T-helper 17 cell (primary cell): ENCODE measurements around the gene PINLYP. TPM values are rescaled to one million over a fixed set of nuclear protein-coding genes. Genes with fewer than 3 reads are reported as not detected.
"Not testable (repeated sequence)": the region's sequence is repeated elsewhere in the genome, so short reads cannot be mapped to it uniquely, and the experiment has no call there.

Source experiments
- ATAC-seq: fragments of 150-1000 bp; cut with Tn5 transposase; 2 replicates; pipeline ENCODE4 v1.10.0; 2021; ENCODE audit warnings: mild to moderate bottlenecking, moderate library complexity
- DNase-seq, 3 donors: peaks; one replicate each; pipeline versions ENCODE4 v3.0.0 to v3.0.0-alpha.2; 2020 to 2021
- H3K9me3 ChIP-seq: one replicate; pipeline ENCODE4 v1.7.0; 2013; ENCODE audit warnings: low read length, mild to moderate bottlenecking; ENCODE audit not compliant: control insufficient read depth, poor library complexity, severe bottlenecking
- H3K27ac Mint-ChIP-seq: one replicate; pipeline ENCODE4 v1.8.0; 2022; ENCODE audit warnings: mild to moderate bottlenecking, moderate library complexity, mixed read lengths
- H3K27me3 Mint-ChIP-seq: one replicate; pipeline ENCODE4 v1.8.0; 2022; ENCODE audit warnings: mixed read lengths
- H3K36me3 Mint-ChIP-seq: one replicate; pipeline ENCODE4 v1.8.0; 2022; ENCODE audit warnings: low read depth, mixed read lengths
- H3K4me1 Mint-ChIP-seq: one replicate; pipeline ENCODE4 v1.8.0; 2022; ENCODE audit warnings: mild to moderate bottlenecking, mixed read lengths
- H3K4me3 Mint-ChIP-seq: one replicate; pipeline ENCODE4 v1.8.0; 2022; ENCODE audit warnings: mild to moderate bottlenecking, moderate library complexity, mixed read lengths
- total RNA-seq, 4 donors: library from RNA in 2 of 4; stranded (reverse) in 2 of 4; gene quantifications; one replicate each; pipeline ENCODE4 v1.2.3 and lab custom pipeline; 2022 to 2026

The PINLYP gene
- total RNA-seq, 2 donors from 2014 or later: 0.52 to 1.5 TPM

DNA sequence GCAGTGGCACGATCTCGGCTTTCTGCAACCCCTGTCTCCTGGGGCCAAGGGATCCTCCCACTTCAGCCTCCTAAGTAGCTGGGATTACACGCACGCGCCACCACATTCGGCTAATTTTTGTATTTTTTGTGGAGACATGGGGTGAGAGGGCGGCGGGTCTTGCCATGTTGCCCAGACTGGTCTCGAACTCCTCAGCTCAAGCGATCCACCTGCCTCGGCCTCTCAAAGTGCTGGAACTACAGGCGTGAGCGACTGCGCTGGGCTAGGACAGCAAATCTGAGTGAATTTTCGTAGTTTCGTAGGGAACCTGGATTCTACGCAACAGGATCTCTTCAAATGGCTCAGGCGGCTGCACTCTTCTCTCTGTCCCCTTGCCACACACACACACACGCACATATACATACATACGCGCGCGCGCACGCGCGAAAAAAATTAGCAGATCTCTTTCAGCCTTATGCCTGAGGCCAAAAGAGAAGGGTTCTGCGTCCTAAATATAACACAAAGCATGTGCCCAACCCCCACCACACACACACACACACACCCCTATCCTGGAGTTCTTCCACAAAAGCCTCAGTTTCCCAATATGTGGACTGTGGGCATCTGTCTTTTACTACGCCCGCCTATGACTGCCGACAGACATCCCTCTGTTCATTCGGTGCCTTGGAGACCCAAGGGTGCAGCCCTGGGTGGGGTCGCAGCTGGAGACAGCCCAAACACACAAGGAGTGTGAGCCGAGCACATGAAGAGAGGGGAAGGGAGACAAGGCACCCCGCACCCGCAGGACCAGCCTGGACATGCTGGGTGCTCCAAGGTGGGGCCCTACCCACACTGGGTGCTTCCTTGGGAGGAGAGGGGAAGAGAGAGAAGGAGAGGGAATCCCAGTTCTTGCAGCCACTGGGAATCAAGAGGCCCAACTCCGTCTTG, 616 bp downstream of the PINLYP start:
- no peaks in the 10 kb centered on the region for H3K9me3 ChIP-seq
- Mint-ChIP-seq H3K27me3 (no peaks in the 10 kb centered on the region), H3K4me3 (peak overlapping the region; percentile 97), H3K36me3 (peaks cover 4% of the 10 kb centered on the region), H3K27ac (peak overlapping the region; percentile 99), H3K4me1 (peaks cover 32% of the 10 kb centered on the region)
- DNase-seq (no peak), ATAC-seq (peak; percentile 2)

DNA sequence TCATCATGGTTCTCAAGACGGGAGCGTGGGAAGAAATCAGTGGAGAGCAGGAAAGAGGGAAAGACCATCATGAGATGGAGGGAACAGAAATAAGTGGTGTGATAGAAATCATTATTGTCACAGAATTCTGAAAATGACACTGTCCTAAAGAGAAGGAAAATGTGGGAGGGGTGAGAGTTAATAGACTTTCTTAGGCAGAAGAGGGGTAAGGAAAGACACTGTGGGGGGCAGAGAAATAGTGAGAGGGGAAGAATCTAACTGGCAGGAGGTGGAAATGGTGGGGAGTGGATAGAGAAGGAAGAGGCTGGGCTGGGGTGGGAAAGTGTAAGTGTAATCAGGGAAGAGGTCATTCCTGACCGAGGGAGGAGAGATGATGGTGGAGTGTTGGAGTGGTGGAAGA, 3.2 kb downstream of the PINLYP start:
- peak overlapping the region; percentile 24 for H3K27ac Mint-ChIP-seq
- no peaks in the 10 kb centered on the region for H3K9me3 ChIP-seq
- no peaks in the 10 kb centered on the region for H3K27me3 Mint-ChIP-seq
- no peak for DNase-seq
- H3K4me3 Mint-ChIP-seq: peak overlapping the region; percentile 8
- H3K36me3 Mint-ChIP-seq: no peaks in the 10 kb centered on the region
- peaks cover 26% of the 10 kb centered on the region for H3K4me1 Mint-ChIP-seq
- ATAC-seq: no peak

DNA sequence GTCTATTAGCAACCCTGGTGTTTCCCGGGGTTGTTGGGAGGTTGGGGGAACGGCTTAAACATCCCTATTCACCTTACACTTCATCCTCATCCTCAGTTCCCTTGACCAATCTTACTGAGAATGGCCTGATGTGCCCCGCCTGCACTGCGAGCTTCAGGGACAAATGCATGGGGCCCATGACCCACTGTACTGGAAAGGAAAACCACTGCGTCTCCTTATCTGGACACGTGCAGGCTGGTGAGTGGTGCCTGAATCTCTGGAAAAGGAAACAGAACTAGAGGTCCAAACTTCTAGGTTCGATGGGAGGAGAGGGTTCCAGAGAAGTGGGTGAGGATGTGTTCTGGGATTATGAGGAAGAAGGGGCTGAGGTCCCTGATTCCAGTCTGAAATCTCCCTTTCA, 5.9 kb downstream of the PINLYP start:
- no peak for DNase-seq
- Mint-ChIP-seq H3K27me3 (no peaks in the 10 kb centered on the region), H3K4me1 (peaks cover 22% of the 10 kb centered on the region), H3K36me3 (peaks cover 3% of the 10 kb centered on the region), H3K27ac (peak overlapping the region; percentile 21), H3K4me3 (no peak overlapping the region)
- no peak for ATAC-seq
- no peaks in the 10 kb centered on the region for H3K9me3 ChIP-seq

DNA sequence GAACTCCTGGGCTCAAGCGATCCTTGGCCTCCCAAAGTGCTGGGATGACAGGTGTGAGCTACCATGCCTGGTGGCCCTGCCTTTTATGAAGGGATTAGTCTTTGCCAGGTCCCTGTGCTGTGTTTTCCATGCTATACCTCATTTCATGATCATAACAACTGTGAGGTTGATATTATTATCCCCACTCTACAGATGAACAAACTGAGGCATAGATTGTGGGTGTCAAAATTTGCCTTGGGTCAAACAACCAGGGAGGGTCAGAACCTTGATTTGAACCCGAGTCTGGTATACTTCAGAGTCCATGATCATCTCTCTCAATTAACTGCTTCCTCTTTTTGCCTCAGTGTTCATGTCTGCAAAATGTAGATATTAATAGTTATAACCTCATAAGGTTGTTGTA, 6.9 kb downstream of the PINLYP start:
- ATAC-seq (no peak), DNase-seq (no peak)
- Mint-ChIP-seq H3K27me3 (no peaks in the 10 kb centered on the region), H3K36me3 (peaks cover 3% of the 10 kb centered on the region), H3K4me1 (peaks cover 21% of the 10 kb centered on the region), H3K4me3 (no peak overlapping the region), H3K27ac (peak overlapping the region; percentile 21)
- no peaks in the 10 kb centered on the region for H3K9me3 ChIP-seq

DNA sequence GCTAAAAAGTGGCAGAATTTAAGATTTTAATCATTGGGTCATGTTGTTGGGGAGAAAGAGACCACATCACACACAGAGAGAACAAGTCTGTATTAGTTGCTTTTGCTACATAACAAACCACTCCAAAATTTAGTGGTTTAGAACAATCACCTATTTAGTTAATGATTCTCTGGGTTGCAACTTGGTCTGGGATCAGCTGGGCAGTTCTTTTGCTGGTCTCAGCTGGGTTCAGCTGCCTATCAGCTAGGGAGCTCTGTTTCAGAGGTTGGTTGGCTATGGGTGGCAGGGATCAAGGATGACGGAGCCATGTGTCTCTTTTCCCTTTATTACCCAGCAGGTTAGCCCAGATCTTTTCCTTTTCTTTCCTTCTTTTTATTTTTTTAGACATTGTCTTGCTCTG, 8.9 kb downstream of the PINLYP start:
- H3K27ac Mint-ChIP-seq: peak overlapping the region; percentile 47
- H3K4me3 Mint-ChIP-seq: no peak overlapping the region
- no peak for ATAC-seq
- no peaks in the 10 kb centered on the region for H3K27me3 Mint-ChIP-seq
- no peak for DNase-seq
- no peaks in the 10 kb centered on the region for H3K9me3 ChIP-seq
- peaks cover 17% of the 10 kb centered on the region for H3K4me1 Mint-ChIP-seq
- H3K36me3 Mint-ChIP-seq: peaks cover 3% of the 10 kb centered on the region

DNA sequence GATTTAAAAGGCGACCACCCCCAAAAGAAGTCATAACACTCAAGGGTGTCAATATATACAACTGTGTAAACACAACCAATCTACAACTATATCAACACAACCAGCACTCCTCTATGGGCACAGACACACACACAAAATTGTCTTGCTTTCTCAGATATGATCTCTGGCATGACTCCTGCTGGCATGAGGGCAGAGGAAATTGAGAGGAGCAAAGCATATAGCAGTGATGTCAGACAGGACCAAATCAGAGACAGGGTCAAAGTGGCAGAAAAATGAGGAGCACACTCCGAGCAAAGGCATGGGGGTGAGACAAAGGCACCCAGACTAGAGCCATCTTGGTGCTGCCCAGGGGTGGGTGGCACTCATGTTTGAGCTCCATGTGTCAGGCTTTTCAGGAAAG, 10.7 kb downstream of the PINLYP start:
- ATAC-seq (no peak), DNase-seq (no peak)
- Mint-ChIP-seq H3K36me3 (peaks cover 3% of the 10 kb centered on the region), H3K4me1 (peaks cover 16% of the 10 kb centered on the region), H3K27ac (no peak overlapping the region), H3K27me3 (no peaks in the 10 kb centered on the region), H3K4me3 (no peak overlapping the region)
- no peaks in the 10 kb centered on the region for H3K9me3 ChIP-seq

DNA sequence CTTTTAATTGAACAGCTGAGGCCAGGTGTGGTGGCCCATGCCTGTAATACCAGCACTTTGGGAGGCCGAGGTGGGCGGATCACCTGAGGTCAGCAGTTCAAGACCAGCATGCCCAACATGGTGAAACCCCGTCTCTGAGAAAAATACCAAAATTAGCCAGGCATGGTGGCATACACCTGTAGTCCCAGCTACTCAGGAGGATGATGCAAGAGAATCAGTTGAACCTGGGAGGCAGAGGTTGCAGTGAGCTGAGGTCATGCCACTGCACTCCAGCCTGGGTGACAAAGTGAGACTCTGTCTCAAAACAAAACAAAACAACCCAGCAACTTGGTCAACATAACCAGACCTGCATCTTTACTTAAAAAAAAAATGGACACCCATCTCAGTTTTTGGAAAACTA, 11.4 kb downstream of the PINLYP start:
- H3K9me3 ChIP-seq, ATAC-seq, H3K36me3 Mint-ChIP-seq, H3K27ac Mint-ChIP-seq, H3K27me3 Mint-ChIP-seq, DNase-seq, H3K4me3 Mint-ChIP-seq: not testable (repeated sequence)
- H3K4me1 Mint-ChIP-seq: peaks cover 16% of the 10 kb centered on the region

DNA sequence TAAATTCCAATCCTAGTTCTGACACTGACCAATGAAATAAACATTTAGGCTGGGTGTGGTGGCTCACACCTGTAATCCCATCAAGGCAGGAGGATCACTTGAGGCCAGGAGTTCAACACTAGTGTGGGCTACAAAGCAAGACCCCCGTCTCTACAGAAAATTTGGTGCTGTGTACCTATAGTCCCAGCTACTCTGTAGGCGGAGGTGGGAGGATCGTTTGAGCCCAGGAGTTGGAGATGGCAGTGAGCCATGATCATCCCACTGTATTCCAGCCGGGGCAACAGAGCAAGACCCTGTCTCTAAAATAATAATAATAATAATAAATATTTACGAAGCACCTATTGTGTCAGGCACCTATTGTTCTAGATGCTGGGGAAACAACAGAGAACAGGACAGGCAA, 13.7 kb downstream of the PINLYP start:
- Mint-ChIP-seq H3K4me3 (no peak overlapping the region), H3K36me3 (peaks cover 3% of the 10 kb centered on the region), H3K4me1 (peaks cover 18% of the 10 kb centered on the region), H3K27ac (no peak overlapping the region), H3K27me3 (no peaks in the 10 kb centered on the region)
- no peaks in the 10 kb centered on the region for H3K9me3 ChIP-seq
- DNase-seq (no peak), ATAC-seq (no peak)

DNA sequence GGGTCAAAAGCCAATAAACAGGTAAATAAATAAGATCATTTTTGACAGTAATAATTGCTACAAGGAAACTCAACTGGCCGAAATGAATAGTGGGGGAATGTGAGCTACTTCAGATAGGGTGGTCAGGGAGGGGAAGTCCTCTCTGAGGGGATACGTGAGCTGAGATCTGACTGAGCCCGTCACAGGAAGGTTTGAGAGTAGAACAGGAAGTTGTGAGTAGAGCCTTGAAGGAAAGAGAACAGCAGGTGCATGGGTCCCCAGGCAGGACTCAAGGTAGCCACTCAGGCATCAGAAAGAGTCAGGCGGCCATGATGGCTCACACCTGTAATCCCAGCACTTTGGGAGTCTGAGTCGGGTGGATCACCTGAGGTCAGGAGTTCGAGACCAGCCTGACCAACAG, 14.1 kb downstream of the PINLYP start:
- ATAC-seq (no peak), DNase-seq (no peak)
- H3K36me3 Mint-ChIP-seq: peaks cover 3% of the 10 kb centered on the region
- peak overlapping the region; percentile 72 for H3K27ac Mint-ChIP-seq
- H3K4me1 Mint-ChIP-seq: peaks cover 17% of the 10 kb centered on the region
- no peaks in the 10 kb centered on the region for H3K9me3 ChIP-seq
- no peaks in the 10 kb centered on the region for H3K27me3 Mint-ChIP-seq
- no peak overlapping the region for H3K4me3 Mint-ChIP-seq

DNA sequence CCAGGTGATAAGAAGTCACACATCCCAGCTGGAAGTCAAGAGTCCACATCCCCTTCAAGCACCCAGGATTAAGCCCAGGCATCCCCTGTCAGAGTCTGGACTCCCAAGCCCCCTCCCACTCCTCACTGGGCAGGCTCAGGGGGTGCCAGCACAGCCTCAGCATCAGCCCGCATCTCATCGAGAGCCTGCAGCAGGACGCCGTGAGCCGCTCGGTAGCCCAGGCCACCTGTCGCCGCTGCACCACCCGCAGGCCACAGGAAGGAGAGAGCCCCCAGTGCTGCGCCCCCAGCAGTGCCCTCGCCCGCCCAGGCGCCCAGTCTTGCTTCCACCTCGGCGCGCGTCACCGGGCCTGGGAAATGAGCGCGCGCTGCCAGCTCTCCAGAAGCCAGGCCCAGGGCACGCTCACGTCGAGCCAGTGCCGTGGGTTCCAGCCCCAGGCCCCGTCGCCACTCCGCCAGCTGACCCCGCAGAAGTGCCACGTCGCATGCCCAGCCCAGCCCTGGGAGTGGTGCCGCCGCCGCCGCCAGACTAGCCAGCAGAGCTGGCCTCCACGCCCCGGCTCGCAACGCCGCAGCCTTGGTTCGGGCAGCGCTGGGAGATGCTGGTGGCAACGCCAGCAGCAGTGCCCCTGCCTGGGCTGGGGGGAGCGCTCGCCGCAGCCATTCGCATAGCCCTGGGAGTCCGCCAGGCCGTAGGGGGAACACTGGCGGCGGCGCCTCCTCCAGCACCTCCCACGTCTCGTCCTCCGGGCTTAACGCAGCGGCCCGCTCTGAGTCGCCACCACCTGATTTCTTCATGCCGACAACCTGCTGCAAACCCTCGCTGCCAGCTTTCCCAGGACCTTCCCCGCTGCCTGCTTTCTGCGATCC, 16.5 kb downstream of the PINLYP start:
- Mint-ChIP-seq H3K4me1 (peaks cover 30% of the 10 kb centered on the region), H3K27me3 (no peaks in the 10 kb centered on the region), H3K36me3 (peaks cover 2% of the 10 kb centered on the region), H3K27ac (no peak overlapping the region), H3K4me3 (no peak overlapping the region)
- DNase-seq (no peak), ATAC-seq (no peak)
- H3K9me3 ChIP-seq: no peaks in the 10 kb centered on the region

DNA sequence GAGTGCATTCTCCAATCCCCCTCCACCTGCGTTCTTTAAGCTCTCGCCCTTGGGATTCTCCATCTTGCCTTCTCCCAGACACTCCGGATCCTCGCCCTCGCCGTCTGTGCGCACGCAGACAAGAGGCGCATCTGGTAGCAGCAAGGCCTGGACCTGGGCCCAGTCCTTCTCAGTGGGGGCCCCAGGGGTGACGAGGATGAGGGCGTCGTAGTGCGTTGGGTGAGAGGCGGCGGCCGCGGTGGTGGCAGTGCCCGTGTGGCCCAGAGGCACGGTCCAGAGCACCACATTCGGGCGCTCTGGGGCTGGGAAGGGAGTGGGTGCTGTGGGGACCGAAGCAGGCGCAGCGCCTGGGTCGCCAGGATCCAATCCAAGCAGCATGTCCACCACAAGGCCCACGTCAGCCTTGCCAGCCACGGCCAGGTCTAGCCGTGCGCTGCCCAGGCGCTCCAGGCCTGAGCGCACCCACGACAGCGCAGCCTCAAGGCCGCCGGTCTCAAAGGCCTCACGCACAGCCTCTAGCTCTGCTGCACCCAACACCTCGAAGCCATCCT, 17.3 kb downstream of the PINLYP start:
- H3K4me3 Mint-ChIP-seq: peak overlapping the region; percentile 82
- H3K4me1 Mint-ChIP-seq: peaks cover 37% of the 10 kb centered on the region
- H3K27ac Mint-ChIP-seq: peak overlapping the region; percentile 100
- H3K9me3 ChIP-seq: no peaks in the 10 kb centered on the region
- no peaks in the 10 kb centered on the region for H3K27me3 Mint-ChIP-seq
- peaks cover 2% of the 10 kb centered on the region for H3K36me3 Mint-ChIP-seq
- DNase-seq: no peak
- no peak for ATAC-seq

DNA sequence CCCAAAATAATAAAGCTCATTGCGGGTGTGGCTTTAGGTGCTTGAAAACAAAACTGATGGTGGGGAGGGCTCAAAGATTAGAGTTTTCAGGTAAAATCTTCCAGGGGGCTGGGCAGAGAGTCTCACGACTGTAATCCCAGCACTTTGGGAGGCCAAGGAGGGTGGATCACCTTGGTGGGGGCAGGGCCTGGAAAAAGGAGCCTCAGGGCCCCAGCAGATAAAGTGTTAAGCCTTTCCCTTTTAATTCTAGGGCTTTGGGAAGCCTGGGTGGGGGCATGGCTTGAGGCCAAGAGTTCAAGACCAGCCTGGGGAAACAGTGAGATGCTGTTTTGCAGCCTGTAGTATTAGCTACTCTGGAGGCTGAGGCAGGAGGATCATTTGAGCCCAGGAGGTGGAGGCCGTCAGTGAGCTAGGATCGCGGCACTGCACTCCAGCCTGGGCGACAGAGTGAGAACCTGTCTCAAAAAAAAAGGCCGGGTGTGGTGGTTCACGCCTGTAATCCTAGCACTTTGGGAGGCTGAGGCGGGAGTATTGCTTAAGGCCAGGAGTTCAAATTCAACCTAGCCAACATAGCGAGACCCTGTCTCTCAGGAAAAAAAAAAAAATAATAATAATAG, 18.6 kb downstream of the PINLYP start:
- H3K36me3 Mint-ChIP-seq: peaks cover 2% of the 10 kb centered on the region
- H3K9me3 ChIP-seq: no peaks in the 10 kb centered on the region
- ATAC-seq (no peak), DNase-seq (no peak)
- no peaks in the 10 kb centered on the region for H3K27me3 Mint-ChIP-seq
- peak overlapping the region; percentile 100 for H3K27ac Mint-ChIP-seq
- H3K4me3 Mint-ChIP-seq: peak overlapping the region; percentile 82
- peaks cover 45% of the 10 kb centered on the region for H3K4me1 Mint-ChIP-seq
